PC-3 (cell line): ENCODE data around the gene ADAMTS9. TPM values are rescaled to one million over a fixed set of nuclear protein-coding genes. Genes with fewer than 3 reads are reported as not detected.

Source experiments
- ATAC-seq: fragments of 200-7000 bp; cut with Tn5 transposase; 2 replicates; pipeline ENCODE4 v1.9.1; 2020; ENCODE audit warnings: mild to moderate bottlenecking, moderate library complexity
- BruUV-seq: library from RNA; stranded (reverse); fragments of 400-500 nt; replicated peaks from 2 replicates; lab custom pipeline; 2021; lab: Mats Ljungman, UMichigan
- CTCF ChIA-PET: fragments of 300-600 bp; sonication (Branson Sonifier 250); formaldehyde crosslinking; loops from one replicate; lab custom pipeline; 2022; ENCODE audit warnings: antibody characterized with exemption; lab: Charles Lee
- POLR2A ChIA-PET: fragments of 300-600 bp; sonication (Branson Sonifier 250); formaldehyde crosslinking; loops from one replicate; lab custom pipeline; 2022; ENCODE audit warnings: antibody characterized with exemption; ENCODE audit not compliant: unreplicated experiment; lab: Charles Lee
- DNase-seq: peaks from one replicate; pipeline ENCODE4 v3.0.0-alpha.2; 2015
- H2AFZ ChIP-seq: fragments of 300-600 bp; sonication (generic); 2 replicates; pipeline ENCODE4 v1.6.0; 2016; ENCODE audit warnings: antibody characterized with exemption, low read length
- H3F3A ChIP-seq: fragments of 300-600 bp; sonication (generic); one replicate; pipeline ENCODE4 v1.6.0; 2017; ENCODE audit warnings: antibody characterized with exemption, low read length, control low read depth, mild to moderate bottlenecking; ENCODE audit not compliant: unreplicated experiment
- H3K27ac ChIP-seq: fragments of 300-600 bp; sonication (generic); 2 replicates; pipeline ENCODE4 v1.5.1; 2016; ENCODE audit warnings: mild to moderate bottlenecking, low read length
- H3K27me3 ChIP-seq: fragments of 300-600 bp; sonication (generic); 2 replicates; pipeline ENCODE4 v1.6.1; 2016; ENCODE audit warnings: low read length, mixed read lengths
- H3K36me3 ChIP-seq: fragments of 300-600 bp; sonication (generic); 2 replicates; pipeline ENCODE4 v1.6.1; 2016; ENCODE audit warnings: low read depth, mixed run types, low read length, mixed read lengths
- H3K4me1 ChIP-seq: fragments of 300-600 bp; sonication (generic); 2 replicates; pipeline ENCODE4 v1.5.1; 2016; ENCODE audit warnings: low read length; ENCODE audit not compliant: insufficient read depth
- H3K4me2 ChIP-seq: fragments of 300-600 bp; sonication (generic); 2 replicates; pipeline ENCODE4 v1.6.0; 2016; ENCODE audit warnings: low read length
- H3K4me3 ChIP-seq: fragments of 300-600 bp; sonication (generic); 2 replicates; pipeline ENCODE4 v1.5.1; 2016; ENCODE audit warnings: mild to moderate bottlenecking, low read length, mixed read lengths
- H3K79me2 ChIP-seq: fragments of 300-600 bp; sonication (generic); 2 replicates; pipeline ENCODE4 v1.6.1; 2017; ENCODE audit warnings: low read length, mixed read lengths
- H3K9ac ChIP-seq: fragments of 300-600 bp; sonication (generic); 2 replicates; pipeline ENCODE4 v1.6.0; 2016; ENCODE audit warnings: mild to moderate bottlenecking, low read length
- H3K9me2 ChIP-seq: fragments of 300-600 bp; sonication (generic); replicated peaks from 2 replicates; pipeline ENCODE4 v1.6.1; 2016; ENCODE audit warnings: mixed run types, low read length, mixed read lengths
- H3K9me3 ChIP-seq: fragments of 300-600 bp; sonication (generic); 2 replicates; pipeline ENCODE4 v1.6.1; 2016; ENCODE audit warnings: low read length, mixed read lengths
- H4K20me1 ChIP-seq: fragments of 300-600 bp; sonication (generic); 2 replicates; pipeline ENCODE4 v1.6.1; 2016; ENCODE audit warnings: low read length, mixed read lengths
- EZH2 ChIP-seq: fragments of 300-600 bp; sonication (generic); IDR thresholded peaks from one replicate; pipeline ENCODE4 v1.6.1; 2017; ENCODE audit warnings: antibody characterized with exemption, mild to moderate bottlenecking, low read length; ENCODE audit not compliant: unreplicated experiment
- EZH2phosphoT487 ChIP-seq: fragments of 300-600 bp; sonication (generic); IDR thresholded peaks from 2 replicates; pipeline ENCODE4 v1.6.1; 2018; ENCODE audit warnings: mild to moderate bottlenecking, antibody characterized with exemption, low read length, borderline replicate concordance
- intact Hi-C: fragments of 100-400 bp; cut with micrococcal nuclease; formaldehyde crosslinking; loops from 2 replicates; pipeline ENCODE4 v1.9.0; 2023
- total RNA-seq: library from RNA; depleted of rRNA; stranded (reverse); fragments of >200 nt; gene quantifications from 2 replicates; pipeline ENCODE4 v1.2.3, GENCODE V29; 2014
- TF ChIP-seq, protein P1 (sequence below): fragments of 300-600 bp; sonication (generic); conservative IDR thresholded peaks from 2 replicates; pipeline ENCODE4 v1.5.1; 2017; ENCODE audit warnings: antibody characterized with exemption, low read depth, mild to moderate bottlenecking, low read length

Gene ADAMTS9
- total RNA-seq, 1 experiment from 2014 or later: 0.55 TPM

DNA sequence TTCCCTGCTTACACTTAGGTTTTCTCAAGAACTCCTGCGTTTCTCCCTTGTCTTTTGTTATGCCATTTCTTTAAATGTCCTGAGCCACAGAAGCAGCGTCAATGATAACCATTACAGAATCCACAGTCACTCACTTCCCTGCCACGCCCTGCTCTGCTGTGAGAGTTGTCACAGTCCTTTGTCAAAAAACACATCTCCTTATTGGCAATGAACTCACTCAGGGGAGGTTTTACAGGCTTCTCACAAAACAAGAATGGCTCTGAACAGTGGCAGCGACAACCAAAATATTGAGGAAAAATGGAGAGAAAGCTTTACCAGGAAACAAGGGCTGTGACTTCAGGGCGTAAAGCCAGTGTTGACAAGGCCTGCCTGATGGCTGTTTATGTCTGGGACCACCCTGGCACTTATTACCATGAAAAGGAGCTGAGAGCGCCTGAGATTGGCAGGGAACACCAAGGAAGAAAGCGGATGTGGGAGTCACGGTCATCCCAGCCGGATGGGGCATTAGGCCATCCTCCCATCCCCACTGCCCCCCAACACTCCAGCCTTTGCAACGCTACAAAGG is 111.5 kb downstream of the ADAMTS9 start:
- no peaks in the 10 kb centered on the region for H3K79me2 ChIP-seq
- no peak overlapping the region for H3K4me2 ChIP-seq
- no peaks in the 10 kb centered on the region for H3K4me1 ChIP-seq
- no peak overlapping the region for H3K27ac ChIP-seq
- H4K20me1 ChIP-seq: no peaks in the 10 kb centered on the region
- ChIA-PET POLR2A (no interaction called here), CTCF (no interaction called here)
- no peak overlapping the region for H3K4me3 ChIP-seq
- no peak overlapping the region for H2AFZ ChIP-seq
- TF ChIP-seq, protein P1, sequence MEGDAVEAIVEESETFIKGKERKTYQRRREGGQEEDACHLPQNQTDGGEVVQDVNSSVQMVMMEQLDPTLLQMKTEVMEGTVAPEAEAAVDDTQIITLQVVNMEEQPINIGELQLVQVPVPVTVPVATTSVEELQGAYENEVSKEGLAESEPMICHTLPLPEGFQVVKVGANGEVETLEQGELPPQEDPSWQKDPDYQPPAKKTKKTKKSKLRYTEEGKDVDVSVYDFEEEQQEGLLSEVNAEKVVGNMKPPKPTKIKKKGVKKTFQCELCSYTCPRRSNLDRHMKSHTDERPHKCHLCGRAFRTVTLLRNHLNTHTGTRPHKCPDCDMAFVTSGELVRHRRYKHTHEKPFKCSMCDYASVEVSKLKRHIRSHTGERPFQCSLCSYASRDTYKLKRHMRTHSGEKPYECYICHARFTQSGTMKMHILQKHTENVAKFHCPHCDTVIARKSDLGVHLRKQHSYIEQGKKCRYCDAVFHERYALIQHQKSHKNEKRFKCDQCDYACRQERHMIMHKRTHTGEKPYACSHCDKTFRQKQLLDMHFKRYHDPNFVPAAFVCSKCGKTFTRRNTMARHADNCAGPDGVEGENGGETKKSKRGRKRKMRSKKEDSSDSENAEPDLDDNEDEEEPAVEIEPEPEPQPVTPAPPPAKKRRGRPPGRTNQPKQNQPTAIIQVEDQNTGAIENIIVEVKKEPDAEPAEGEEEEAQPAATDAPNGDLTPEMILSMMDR: no peak
- TF ChIP-seq EZH2 (no peak), EZH2phosphoT487 (no peak)
- H3K9ac ChIP-seq: no peak overlapping the region
- intact Hi-C loops: no loop called here
- H3F3A ChIP-seq: no peaks in the 10 kb centered on the region
- no peak for ATAC-seq
- H3K9me3 ChIP-seq: no peaks in the 10 kb centered on the region
- DNase-seq: no peak
- no TSS peak for BruUV-seq
- H3K9me2 ChIP-seq: no peaks in the 10 kb centered on the region
- H3K36me3 ChIP-seq: no peaks in the 10 kb centered on the region
- H3K27me3 ChIP-seq: no peaks in the 10 kb centered on the region

DNA sequence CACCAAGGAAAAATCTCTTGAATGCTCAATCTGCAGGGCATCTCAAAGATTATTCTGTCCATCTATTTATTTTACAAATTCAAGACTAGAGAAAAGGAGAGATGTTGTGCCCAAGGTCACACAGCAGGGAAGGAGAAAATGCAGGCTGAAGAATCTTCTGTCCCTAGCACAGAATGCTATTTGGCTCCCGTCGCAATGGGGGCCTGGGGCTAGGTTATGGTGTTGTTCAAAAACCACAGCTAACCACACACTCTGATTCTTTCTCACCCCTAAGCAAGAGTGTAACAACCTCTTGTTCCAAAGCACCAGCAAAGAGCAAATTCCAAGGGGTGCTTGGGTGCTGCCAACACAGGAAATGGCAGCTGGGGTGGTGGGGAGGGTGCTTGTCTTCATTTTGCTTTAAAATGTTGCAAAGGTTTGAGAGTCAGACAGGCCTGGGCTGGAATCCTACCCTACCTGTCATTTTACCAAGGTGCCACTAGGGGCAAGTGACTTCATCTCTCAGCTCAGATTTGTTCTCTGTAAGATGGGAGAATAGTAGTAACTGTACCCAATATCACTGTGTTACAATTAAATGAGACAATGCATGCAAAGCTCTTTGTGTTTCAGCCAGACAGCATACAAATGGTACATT is 112.5 kb downstream of the ADAMTS9 start:
- Histone ChIP-seq H2AFZ (no peak overlapping the region), H3K9ac (no peak overlapping the region), H3K27me3 (no peaks in the 10 kb centered on the region), H3K4me1 (no peaks in the 10 kb centered on the region), H3K79me2 (no peaks in the 10 kb centered on the region), H4K20me1 (no peaks in the 10 kb centered on the region), H3K9me3 (no peaks in the 10 kb centered on the region), H3K4me2 (no peak overlapping the region), H3K27ac (no peak overlapping the region), H3F3A (no peaks in the 10 kb centered on the region), H3K9me2 (no peaks in the 10 kb centered on the region), H3K36me3 (no peaks in the 10 kb centered on the region), H3K4me3 (no peak overlapping the region)
- POLR2A ChIA-PET: no interaction called here
- intact Hi-C loops: no loop called here
- CTCF ChIA-PET: no interaction called here
- TF ChIP-seq, protein P1: peak; percentile 46
- TF ChIP-seq EZH2phosphoT487 (no peak), EZH2 (no peak)
- ATAC-seq: no peak
- DNase-seq: peak; percentile 8
- no TSS peak for BruUV-seq

DNA sequence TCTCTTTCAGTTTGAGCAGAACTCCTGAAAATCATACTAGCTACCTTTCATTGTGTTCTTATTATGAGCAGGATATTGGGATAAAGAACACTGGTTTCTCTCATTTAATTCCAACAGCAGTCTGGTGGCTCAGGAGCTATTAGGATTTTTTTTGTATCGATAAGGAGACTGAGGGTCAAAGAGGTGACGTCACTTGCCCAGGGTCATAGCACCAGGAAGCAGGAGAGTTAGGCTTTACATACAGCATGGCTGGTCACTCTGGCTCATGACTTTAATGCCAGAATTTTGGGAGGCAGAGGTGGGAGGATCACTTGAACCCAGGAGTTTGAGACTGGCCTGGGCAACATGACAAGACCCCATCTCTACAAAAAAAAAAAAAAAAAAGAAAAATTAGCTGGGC is 113.6 kb downstream of the ADAMTS9 start:
- POLR2A ChIA-PET: no interaction called here
- no TSS peak for BruUV-seq
- no peaks in the 10 kb centered on the region for H3K9me3 ChIP-seq
- no peak overlapping the region for H3K4me2 ChIP-seq
- no peak overlapping the region for H3K4me3 ChIP-seq
- H3F3A ChIP-seq: no peaks in the 10 kb centered on the region
- no peaks in the 10 kb centered on the region for H3K27me3 ChIP-seq
- H4K20me1 ChIP-seq: no peaks in the 10 kb centered on the region
- H3K36me3 ChIP-seq: no peaks in the 10 kb centered on the region
- no peak overlapping the region for H3K27ac ChIP-seq
- intact Hi-C loops: no loop called here
- no peaks in the 10 kb centered on the region for H3K79me2 ChIP-seq
- CTCF ChIA-PET: no interaction called here
- no peak overlapping the region for H2AFZ ChIP-seq
- H3K4me1 ChIP-seq: no peaks in the 10 kb centered on the region
- TF ChIP-seq EZH2: no peak
- no peak for TF ChIP-seq EZH2phosphoT487
- TF ChIP-seq, protein P1: no peak
- H3K9me2 ChIP-seq: no peaks in the 10 kb centered on the region
- H3K9ac ChIP-seq: no peak overlapping the region
- DNase-seq (no peak), ATAC-seq (no peak)
